HL-60 (cell line): ENCODE measurements around the gene AKT1.

Source experiments
- CTCF ChIP-seq: IDR thresholded peaks from one replicate; pipeline ENCODE4 v1.5.1; 2011; ENCODE audit warnings: low read length, control low read depth, inconsistent platforms; ENCODE audit not compliant: insufficient read depth
- POLR2AphosphoS5 ChIP-seq: IDR thresholded peaks from 2 replicates; pipeline ENCODE4 v1.6.1; 2012; ENCODE audit warnings: low read depth
- REST ChIP-seq: IDR thresholded peaks from 2 replicates; pipeline ENCODE4 v1.6.1; 2012; ENCODE audit warnings: low read depth; ENCODE audit not compliant: insufficient replicate concordance

GRCh38 chr14:104749111-104749649 is 46.4 kb downstream of the AKT1 start:
- TF ChIP-seq CTCF (no peak), REST (no peak), POLR2AphosphoS5 (no peak)
